GM03348 (cell line): ENCODE results near the gene NACC2.

ENCODE experiments used
- DNase-seq: peaks from one replicate; pipeline ENCODE4 v3.0.0; 2012; ENCODE audit warnings: low spot score

The NACC2 gene

GRCh38 chr9:136128436-136128835, 33.3 kb upstream of the NACC2 start:
- no peak for DNase-seq

DNA sequence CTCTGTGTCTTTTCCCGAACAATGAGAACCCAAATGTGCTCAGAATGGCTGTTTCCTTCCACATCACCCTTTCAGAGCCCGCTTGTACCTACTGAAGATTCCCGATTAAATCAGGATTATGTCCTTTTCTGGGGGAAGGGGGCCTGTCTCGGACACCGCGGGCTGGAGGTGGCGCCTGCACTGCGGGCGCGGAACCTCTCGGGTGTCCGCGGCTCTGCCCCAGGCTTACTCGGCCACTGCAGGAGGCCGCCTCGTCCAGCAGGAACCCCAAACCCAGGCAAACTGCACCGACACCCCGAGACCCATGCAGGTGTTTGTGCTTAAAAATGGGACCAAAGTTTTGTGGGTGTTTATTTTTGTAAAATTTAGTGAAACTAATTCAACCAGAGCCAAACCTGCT, 32.2 kb upstream of the NACC2 start:
- DNase-seq = no peak

DNA sequence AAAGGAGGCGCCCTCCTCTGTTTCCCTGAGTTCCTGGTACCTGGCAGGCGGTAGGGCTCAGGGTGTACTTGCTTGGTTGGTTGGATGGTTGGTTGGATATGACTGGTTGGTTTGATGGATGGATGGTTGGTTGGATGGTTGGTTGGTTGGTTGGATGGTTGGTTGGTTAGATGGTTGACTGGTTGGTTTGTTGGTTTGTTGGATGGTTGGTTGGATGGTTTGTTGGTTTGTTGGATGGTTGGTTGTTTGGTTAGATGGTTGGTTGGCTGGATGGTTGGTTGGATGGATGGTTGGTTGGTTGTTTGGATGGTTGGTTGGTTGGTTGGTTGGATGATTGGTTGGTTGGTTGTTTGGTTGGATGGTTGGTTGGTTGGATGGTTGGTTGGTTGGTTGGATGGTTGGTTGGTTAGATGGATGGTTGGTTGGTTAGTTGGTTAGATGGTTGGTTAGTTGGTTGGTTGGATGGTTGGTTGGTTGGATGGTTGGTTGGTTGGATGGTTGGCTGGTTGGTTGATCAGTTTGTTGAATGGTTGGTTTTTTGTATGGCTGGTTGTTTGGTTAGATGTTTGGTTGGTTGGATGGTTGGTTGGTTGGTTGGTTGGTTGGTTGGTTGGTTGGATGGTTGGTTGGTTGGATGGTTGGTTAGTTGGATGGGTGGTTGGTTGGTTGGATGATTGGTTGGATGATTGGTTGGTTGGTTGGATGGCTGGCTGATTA, 30.0 kb upstream of the NACC2 start:
- no peak for DNase-seq

DNA sequence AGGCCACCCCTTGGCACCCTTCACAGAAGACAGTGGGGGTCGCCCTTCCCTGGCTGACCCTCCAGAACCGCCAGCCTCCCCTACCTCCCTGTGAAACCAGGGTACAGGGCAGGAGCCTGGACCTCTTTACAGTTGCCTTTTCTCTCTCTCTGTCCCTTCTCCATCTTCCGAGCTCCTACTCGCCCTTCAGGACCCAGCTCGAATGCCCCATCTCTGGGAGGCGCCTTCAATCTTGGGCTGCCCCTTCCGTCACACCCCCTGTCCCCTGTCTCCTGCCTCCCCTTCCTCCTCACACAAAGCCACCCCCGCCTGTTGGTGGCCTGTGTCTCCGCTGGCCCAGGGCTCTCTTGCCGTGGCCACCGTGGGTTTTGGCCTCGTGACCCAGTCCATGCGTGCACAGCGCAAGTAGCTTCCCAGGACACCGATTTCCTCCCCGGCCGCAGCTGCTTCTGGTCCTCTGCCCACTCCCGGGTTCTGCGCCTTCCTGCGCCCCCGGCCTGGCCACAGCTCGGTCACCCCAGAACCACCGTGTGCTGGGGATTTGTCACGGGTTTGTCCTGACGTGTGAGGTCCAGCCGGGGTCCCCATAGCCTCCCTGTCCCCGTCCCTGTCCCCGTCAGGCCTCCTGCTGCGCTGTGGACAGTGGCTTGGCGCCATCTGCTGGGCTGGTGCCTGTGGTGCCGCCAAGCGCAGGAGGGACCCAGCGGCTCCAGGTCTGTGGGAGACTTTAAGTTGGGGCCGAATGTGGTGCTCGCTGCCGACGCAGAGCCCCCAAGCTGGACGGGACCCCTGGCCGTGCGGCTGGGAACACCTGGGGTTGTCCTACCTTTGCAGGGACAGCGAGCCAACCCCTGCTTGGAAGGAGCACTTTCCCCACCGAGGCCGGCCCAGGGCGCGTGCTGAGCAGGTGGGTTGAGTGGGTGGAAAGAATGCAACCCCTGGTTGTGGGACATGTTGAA, 27.6 kb upstream of the NACC2 start:
- DNase-seq = peak; percentile 87

GRCh38 chr9:136121801-136122200, 26.7 kb upstream of the NACC2 start:
- DNase-seq = no peak

GRCh38 chr9:136120438-136120844, 25.4 kb upstream of the NACC2 start:
- DNase-seq = no peak

DNA sequence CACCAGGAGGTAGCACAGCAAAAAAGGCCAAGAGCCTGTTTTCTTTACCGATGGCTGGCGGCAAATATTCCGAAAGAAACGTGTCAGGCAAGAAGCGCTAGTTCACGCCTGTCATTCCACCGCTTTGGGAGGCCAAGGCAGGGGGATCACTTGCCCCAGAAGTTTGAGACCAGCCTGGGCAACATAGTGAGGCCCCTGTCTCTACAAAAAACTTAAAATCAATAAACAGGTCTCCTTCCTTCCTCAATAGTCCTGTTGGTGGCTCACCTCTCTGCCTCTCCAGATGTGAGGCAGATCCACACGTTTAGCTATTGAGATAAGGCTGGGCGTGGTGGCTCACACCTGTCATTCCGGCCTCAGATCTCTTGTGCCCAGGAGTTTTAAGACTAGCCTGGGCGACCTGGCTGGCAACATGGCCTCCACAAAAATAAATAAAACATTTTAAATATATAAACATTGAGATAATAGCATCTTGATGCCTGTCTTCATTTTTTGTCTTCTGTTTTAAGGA, 24.8 kb upstream of the NACC2 start:
- DNase-seq = no peak

- peak; percentile 76 for DNase-seq
Measured at GRCh38 chr9:136119061-136119882, 24.2 kb upstream of the NACC2 start.

- DNase-seq = peak; percentile 100
Measured at GRCh38 chr9:136118320-136119060, 23.4 kb upstream of the NACC2 start, which contains the start of gene TMEM250. TSS of gene TMEM250 (minus strand) at chr9:136118875. CDS start at chr9:136116900, 1,975 bp downstream.

- peak; percentile 53 for DNase-seq
Measured at GRCh38 chr9:136117916-136118319, 22.8 kb upstream of the NACC2 start.

GRCh38 chr9:136117291-136117915, 22.3 kb upstream of the NACC2 start:
- no peak for DNase-seq

GRCh38 chr9:136116360-136117098, 21.4 kb upstream of the NACC2 start:
- DNase-seq = no peak

- DNase-seq = no peak
Measured at GRCh38 chr9:136115641-136116359, 20.7 kb upstream of the NACC2 start.

DNA sequence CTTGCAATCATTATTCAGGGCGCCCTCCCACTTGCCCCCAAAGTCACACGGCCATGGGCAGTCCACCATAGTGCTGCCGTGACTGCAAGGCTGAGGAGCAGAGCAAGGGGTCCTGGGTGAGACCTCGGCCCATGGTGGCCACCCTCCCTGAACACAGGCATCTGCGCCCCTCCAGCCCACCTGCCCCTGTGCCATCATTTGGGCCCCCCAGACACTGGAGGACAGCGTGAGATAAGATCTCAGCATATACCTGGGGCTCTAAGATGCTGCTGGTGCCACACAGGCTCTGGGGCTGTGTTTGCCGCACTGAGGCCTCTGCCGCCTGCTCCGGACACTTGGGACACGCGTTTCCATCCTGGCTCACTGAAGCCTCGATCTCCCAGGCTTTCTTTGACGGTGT, 20.1 kb upstream of the NACC2 start:
- DNase-seq = no peak

GRCh38 chr9:136114610-136115009, 19.5 kb upstream of the NACC2 start:
- no peak for DNase-seq

DNA sequence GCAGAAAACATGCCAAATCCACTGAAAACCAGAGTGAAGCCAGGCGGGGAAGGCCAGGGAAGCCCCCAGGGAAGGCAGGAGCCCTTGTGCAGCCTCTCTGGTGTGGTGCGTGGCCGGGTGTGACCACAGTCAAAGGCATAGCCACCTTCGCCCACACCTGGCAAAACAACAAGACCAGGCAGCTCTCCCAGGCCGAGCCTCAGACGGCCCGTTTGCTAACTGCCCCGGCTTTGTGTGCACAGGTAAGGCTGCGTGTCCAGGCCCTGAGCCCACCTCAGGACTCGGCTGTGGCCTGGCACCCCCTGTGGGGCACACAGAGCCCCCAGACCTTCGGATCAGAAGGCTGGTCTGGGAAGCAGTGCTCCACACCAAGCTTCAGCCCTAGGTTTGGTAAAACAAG, 17.5 kb upstream of the NACC2 start:
- no peak for DNase-seq

DNA sequence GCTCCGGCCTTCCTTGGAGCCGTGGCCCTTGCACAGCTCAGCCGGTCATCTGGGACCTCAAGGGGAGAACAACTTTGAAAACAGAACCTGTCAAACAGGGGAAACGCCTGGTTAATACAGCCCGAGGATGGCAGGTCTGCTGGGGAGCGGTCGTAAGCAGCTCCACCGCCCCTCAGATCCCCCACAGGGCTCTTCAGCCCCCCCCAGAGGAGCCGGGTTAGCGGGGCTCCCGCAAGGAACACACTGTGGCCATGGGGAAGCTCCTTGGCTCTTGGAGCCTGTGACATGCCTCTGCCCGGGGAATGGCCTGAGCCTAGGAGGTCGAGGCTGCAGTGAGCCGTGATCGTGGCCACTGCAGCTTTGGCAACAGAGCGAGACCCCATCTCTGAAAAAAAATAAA, 16.8 kb upstream of the NACC2 start:
- DNase-seq = no peak

GRCh38 chr9:136111190-136111589, 16.1 kb upstream of the NACC2 start:
- no peak for DNase-seq
